NOMO-1 treated with dmso at 0.1 percent for 144 hours (cell line): ENCODE measurements around the gene VPS39.

Experiments used
- DNase-seq: peaks from one replicate; lab custom pipeline; 2025; ENCODE audit not compliant: unreplicated experiment; lab: John Stamatoyannopoulos, UW

VPS39 gene

GRCh38 chr15:42131826-42132806 is 76.0 kb downstream of the VPS39 start:
- no peak for DNase-seq

GRCh38 chr15:42131006-42131405 is 77.1 kb downstream of the VPS39 start:
- no peak for DNase-seq

GRCh38 chr15:42130246-42130986 is 77.7 kb downstream of the VPS39 start:
- DNase-seq = no peak

- no peak for DNase-seq
Observed at GRCh38 chr15:42129364-42129763, 78.7 kb downstream of the VPS39 start.

- DNase-seq = no peak
Observed at GRCh38 chr15:42128476-42128875, 79.6 kb downstream of the VPS39 start.

GRCh38 chr15:42123546-42123945 is 84.6 kb downstream of the VPS39 start:
- DNase-seq = no peak

GRCh38 chr15:42121682-42122081 is 86.4 kb downstream of the VPS39 start:
- peak; percentile 43 for DNase-seq

- peak; percentile 92 for DNase-seq
Observed at GRCh38 chr15:42121021-42121420, 87.1 kb downstream of the VPS39 start.

- no peak for DNase-seq
Observed at GRCh38 chr15:42120285-42120684, 87.8 kb downstream of the VPS39 start.

GRCh38 chr15:42119446-42119760 is 88.7 kb downstream of the VPS39 start:
- DNase-seq = no peak

GRCh38 chr15:42118650-42119445 is 89.3 kb downstream of the VPS39 start:
- peak; percentile 75 for DNase-seq

- DNase-seq = peak; percentile 92
Observed at GRCh38 chr15:42111924-42112323, 96.2 kb downstream of the VPS39 start.

GRCh38 chr15:42110367-42110766 is 97.7 kb downstream of the VPS39 start:
- DNase-seq = no peak

- DNase-seq = peak; percentile 74
Observed at GRCh38 chr15:42108806-42109205, 99.3 kb downstream of the VPS39 start.
